HG02571 (cell line): Measurements from ENCODE around the gene PCNT.
"Not testable (repeated sequence)": the region's sequence is repeated elsewhere in the genome, so short reads cannot be mapped to it uniquely, and the experiment has no call there.

ENCODE experiments used
- ATAC-seq: cut with Tn5 transposase; IDR thresholded peaks from one replicate; pipeline ENCODE4 v1.9.1; 2021; ENCODE audit warnings: mild to moderate bottlenecking, moderate library complexity; ENCODE audit not compliant: unreplicated experiment

Gene PCNT

DNA sequence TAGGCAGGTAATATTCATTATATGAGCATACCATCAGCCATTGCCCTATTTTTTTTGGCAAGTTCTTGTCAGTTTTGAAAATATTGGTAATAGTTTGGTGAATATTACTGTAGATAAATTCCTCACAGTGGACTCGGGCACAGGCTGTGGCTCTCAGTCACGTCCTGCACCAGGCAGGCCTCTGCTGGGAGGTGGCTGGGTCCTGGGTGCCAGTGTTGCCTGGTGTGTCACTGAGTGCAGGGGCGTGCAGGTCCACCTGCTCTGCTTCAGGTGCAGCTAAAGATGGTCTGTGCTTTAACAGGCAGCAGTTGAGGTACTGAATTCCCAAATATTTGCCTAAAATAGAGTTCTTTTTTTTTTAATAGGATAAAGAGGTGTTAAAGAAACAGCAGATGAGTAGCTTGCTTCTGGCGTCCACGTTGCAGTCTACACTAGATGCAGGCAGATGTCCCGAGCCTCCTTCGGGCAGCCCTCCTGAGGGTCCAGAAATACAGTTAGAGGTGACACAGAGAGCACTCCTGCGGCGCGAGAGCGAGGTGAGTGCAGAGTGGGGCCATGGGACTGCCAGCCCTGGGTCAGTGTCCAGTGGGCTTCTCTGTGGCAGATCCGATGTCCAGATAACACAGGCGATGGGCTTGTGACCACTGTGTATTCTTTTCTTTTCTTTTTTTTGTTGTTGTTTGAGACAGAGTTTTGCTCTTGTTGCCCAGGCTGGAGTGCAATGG, 77.4 kb downstream of the PCNT start:
- no peak for ATAC-seq

DNA sequence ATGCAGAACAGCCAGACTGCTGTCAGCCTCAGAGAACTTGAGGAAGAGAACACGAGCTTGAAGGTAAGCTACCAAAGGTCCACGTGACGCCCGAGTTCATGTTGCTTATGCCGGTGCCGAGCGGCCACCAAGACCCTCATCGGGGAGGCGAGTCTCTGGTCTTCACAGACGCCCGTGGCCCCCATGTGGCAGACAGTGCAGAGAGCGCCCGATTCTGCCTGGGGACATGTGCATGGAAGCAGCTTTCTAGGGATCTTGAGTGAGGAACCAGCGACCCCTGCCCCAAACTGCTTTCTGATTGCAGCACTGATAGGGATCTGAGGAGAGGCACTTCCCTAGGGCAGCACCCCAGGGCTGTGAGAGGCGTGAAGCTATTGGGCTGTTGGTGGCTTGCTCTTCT, 78.5 kb downstream of the PCNT start:
- no peak for ATAC-seq

DNA sequence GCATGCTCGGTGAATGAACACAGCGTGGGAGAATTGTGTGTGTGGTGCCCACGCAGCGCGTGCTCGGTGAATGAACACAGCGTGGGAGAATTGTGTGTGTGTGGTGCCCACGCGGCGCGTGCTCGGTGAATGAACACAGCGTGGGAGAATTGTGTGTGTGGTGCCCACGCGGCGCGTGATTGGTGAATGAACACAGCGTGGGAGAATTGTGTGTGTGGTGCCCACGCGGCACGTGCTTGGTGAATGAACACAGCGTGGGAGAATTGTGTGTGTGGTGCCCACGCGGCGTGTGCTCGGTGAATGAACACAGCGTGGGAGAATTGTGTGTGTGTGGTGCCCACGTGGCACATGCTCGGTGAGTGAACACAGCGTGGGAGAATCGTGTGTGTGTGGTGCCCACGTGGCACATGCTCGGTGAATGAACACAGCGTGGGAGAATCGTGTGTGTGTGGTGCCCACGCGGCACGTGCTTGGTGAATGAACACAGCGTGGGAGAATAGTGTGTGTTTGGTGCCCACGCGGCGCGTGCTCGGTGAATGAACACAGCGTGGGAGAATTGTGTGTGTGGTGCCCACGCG, 79.4 kb downstream of the PCNT start:
- ATAC-seq: not testable (repeated sequence)

DNA sequence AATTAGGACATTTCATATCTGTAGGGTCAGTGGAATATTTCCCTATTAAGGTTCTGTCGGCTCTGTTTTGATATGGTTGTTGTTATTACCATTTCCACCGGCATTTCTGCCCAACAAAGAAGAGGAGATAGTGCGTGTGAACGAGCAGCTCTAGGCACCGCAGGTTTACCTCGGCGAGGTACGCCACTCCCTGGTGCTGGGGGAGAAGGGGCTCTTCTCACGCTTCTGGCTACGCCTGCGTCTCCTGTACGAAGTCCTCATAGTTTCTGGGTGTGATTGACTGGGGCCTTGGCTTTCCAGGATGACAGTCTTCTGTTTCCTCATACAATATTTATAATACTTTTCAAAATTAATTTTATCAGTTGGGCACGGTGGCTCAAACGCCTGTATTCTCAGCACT, 80.3 kb downstream of the PCNT start:
- ATAC-seq: no peak

- ATAC-seq: no peak
Observed at GRCh38 chr21:46406001-46406400, 82.0 kb downstream of the PCNT start.

GRCh38 chr21:46409641-46410406, 85.9 kb downstream of the PCNT start:
- no peak for ATAC-seq

GRCh38 chr21:46410516-46410915, 86.6 kb downstream of the PCNT start:
- no peak for ATAC-seq

GRCh38 chr21:46411236-46411635, 87.3 kb downstream of the PCNT start:
- ATAC-seq: no peak

DNA sequence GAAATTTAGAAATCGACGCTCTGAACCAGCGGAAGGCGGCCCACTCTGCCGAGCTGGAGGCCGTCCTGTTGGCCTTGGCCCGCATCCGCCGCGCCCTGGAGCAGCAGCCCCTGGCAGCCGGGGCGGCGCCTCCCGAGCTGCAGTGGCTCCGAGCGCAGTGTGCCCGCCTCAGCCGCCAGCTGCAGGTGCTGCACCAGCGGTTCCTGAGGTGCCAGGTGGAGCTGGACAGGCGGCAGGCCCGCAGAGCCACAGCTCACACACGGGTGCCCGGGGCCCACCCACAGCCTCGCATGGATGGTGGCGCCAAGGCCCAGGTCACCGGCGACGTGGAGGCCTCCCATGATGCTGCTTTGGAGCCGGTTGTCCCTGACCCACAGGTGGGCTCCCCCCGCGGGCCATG, 87.7 kb downstream of the PCNT start:
- ATAC-seq: no peak

- no peak for ATAC-seq
Observed at GRCh38 chr21:46412521-46413364, 88.8 kb downstream of the PCNT start.

- no peak for ATAC-seq
Observed at GRCh38 chr21:46413365-46413696, 89.4 kb downstream of the PCNT start.

- no peak for ATAC-seq
Observed at GRCh38 chr21:46414965-46415275, 91.0 kb downstream of the PCNT start.

GRCh38 chr21:46416551-46416950, 92.6 kb downstream of the PCNT start:
- ATAC-seq: no peak

DNA sequence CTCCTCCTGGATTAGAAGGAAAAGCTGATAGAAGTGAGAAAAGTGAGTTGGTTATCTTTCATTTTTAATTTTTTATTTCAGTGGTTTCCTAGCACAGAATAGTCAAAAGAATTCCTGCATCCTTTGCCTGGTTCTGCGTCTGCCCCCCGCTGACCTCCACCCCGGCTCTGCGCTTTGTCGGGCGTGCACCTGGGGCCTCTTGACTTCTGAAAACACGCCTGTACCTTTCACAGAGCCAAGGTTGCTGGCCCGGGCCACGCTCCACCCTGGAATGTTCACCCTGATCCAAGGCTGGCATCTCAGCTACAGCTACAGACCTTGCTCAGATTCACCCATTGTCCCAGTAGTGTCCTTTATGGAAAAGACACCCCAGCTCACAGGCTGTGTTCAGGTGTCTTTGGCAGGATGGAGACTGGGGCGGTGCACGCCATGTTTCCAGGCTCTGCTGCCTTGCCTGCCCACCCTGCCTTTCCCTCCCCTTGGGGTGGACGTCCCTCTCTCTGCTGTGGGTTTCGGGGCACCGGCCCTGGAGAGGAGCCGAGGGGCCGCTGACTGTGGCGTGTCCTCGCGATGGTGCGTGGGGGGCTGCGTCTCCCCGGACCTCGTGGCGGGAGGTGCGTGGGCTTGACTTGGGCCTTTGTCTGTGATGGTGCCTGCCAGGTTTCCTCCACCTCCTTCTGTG, 94.5 kb downstream of the PCNT start:
- no peak for ATAC-seq

DNA sequence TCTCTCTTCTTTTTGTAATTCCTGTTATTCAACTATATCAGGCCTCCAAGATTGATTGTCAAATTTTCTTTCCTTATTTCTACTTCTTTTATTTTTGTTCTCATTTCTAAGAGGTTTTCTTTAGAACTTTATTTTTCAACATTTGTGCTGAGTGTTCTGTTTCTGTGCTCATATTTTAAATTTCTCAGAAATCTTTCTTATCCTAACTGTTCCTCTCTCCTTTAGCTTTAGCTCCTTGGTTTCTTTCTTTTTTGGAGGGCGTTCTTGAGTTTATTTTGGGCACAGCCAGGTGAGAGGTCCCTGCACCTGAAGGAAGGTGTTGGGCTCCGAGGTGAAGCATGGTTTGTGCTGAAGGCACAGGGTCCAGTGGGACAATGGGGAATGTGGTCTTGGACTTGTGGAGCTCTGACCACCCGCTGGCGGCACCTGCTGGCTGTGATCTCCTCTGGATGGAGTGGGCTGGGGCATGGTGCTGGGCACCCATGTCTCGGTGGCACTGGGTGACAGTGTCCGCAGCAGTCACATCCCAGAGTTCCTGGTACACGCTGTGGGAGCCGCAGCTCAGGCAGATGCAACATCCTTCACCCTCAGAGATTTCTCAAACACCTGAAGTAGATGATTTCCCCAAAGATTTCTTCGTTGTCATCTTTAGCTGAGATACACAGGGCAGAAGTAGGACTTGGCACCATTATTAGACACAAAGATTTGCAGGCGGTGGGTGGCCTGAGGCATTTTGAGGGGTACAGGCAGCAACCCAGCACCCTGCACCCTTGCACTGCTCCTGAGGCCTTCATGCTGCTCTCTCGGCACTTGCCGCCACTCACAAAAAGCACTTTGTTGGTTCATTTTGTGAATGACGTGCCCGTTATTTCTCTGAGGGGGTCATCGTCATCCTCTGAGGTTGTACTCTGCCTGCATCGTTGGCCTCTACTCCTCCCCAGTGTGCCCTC, 96.6 kb downstream of the PCNT start:
- ATAC-seq: no peak

DNA sequence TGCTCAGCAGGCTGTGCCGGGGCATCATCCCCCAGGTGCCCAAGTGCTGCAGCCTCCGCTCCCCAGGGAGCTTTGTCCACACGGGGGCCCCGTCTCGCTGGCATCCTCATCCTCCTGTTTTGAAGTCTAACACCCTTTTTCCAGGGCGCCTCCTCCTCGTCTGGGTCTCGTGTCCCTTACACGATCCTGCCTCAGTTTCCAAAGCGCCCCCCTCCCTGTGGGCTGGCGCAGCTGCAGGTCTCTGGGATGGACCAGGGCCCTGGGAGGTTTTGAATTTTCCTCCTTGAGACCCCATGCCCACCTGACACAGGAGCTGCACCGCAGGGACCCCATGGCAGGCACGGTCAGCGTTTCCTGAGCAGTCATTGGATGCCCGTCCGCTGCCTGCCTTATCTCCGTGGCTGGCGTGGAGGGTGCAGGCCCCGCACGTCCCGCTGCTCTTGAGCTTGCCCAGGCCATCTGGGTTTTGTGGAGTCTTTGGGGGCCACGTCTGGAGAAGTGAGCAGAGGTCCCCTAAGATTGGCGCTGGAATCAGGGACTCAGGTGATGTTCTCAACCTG, 97.3 kb downstream of the PCNT start:
- no peak for ATAC-seq

- no peak for ATAC-seq
Observed at GRCh38 chr21:46421756-46422555, 98.0 kb downstream of the PCNT start.

GRCh38 chr21:46422636-46423241, 98.8 kb downstream of the PCNT start:
- no peak for ATAC-seq
